ENCODE data around the gene COQ5. TPM values are rescaled to one million over a fixed set of nuclear protein-coding genes. Genes with fewer than 3 reads are reported as not detected.
"Not testable (repeated sequence)": the region's sequence is repeated elsewhere in the genome, so short reads cannot be mapped to it uniquely, and the experiment has no call there.

COQ5 gene
- polyA plus RNA-seq, 12 donors: 25.1 to 42.2 (median 36.7) TPM; not detected in 1

- no peak for DNase-seq
These were observed 40.8 kb downstream of the COQ5 start for GRCh38 chr12:120488057-120488640.

GRCh38 chr12:120487552-120487951 is 41.4 kb downstream of the COQ5 start:
- DNase-seq: not testable (repeated sequence)

DNA sequence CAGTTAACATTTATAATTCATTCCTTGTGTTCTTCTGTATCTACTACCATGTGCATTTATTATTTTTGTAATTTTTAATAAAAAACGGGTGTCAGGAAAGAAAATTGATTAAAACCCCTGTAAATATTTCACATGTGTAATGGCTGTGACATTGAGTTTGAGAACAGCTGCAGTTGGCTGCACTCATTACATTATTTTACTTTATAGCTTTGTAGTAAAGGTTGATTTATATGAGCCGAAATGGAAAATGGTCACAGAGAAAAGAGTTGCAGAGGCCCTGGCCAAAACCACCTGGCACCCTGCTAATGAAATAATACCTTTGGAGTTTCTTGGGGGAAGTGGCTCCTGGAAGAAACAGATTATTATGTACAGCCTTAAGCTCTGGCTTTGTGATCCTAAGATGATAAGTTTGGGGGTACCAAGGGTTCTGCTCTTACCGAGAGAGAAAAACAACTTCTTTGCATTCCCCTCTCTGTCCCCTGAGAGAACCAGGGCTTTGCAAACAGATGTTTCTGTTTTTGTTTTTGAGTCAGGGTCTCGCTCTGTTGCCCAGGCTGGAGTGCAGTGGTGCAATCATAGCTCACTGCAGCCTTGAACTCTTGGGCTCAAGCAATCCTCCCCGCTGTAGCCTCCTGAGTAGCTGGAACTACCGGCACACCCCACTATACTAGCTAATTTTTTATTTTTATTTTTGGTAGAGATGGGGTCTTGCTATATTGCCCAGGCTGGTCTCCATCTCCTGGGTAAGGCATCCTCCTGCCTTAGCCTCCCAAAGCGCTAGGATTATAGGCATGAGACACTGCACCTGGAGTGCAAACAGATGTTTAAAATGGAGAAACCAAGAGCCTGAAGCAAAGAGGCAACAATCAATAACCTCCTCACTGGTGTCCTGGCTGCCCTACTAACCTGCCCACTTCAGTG is 42.7 kb downstream of the COQ5 start:
- no peak for DNase-seq

- no peak for DNase-seq
These were observed 45.3 kb downstream of the COQ5 start for GRCh38 chr12:120483621-120484020.

- no peak for DNase-seq
These were observed 47.8 kb downstream of the COQ5 start for GRCh38 chr12:120481022-120481767.

DNA sequence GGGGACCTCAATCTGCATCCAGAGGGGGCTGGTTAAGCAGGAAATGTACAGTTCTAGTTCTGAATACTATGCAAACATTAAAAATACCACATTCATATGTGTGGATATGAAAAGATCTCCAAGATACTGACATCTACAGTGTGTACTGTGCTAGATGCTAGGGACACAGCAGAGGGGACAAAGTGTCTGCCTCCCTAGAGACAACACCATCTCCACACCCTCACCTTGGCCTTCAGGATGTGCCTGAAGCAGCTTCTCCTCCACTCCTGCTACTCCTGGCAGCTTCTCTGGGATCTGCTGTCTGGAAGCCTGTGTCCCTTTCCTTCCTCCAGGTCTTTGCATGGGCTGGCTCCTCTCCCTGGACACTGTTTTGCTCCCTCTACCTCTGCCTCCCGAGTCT is 48.7 kb downstream of the COQ5 start:
- DNase-seq: no peak

GRCh38 chr12:120479458-120479857 is 49.5 kb downstream of the COQ5 start:
- DNase-seq: no peak

DNA sequence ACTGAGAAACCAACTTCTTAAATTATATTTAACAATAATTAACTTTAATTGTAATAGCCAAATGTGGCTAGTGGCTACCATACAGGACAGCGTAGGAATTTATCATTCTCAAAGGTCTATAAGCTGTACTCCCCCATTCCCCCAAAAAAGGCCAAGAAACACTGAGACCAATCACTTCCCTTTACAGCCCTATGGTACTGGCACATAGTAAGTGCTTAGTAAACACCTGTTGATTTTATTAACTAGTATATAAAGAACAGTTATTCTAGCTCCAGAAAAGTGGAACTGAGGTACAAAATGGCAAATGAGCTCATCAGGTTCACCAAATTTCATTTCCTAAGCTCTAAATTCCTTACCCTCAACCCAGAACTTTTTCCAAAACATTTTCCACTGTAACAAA is 53.3 kb downstream of the COQ5 start:
- DNase-seq: no peak

DNA sequence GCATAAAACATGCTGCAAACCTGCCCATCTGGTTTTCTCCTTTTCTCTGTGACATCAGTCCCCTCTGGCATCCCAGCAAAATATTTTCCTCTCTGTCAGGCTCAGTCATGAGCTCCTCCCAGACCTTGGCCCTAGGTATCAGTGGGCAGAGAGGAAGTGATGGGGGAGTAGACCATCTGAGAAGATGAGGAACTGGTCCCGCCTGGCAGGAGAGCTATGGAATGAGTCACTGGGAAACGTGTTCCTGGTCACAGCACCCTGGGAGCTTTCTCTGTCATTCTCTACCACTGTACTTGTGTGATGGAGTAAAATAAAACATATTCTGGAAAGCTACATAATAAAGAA is 54.4 kb downstream of the COQ5 start:
- peak; percentile 25 for DNase-seq

- no peak for DNase-seq
These were observed 54.9 kb downstream of the COQ5 start for GRCh38 chr12:120473807-120474615.

- no peak for DNase-seq
These were observed 56.4 kb downstream of the COQ5 start for GRCh38 chr12:120472521-120472920.

DNA sequence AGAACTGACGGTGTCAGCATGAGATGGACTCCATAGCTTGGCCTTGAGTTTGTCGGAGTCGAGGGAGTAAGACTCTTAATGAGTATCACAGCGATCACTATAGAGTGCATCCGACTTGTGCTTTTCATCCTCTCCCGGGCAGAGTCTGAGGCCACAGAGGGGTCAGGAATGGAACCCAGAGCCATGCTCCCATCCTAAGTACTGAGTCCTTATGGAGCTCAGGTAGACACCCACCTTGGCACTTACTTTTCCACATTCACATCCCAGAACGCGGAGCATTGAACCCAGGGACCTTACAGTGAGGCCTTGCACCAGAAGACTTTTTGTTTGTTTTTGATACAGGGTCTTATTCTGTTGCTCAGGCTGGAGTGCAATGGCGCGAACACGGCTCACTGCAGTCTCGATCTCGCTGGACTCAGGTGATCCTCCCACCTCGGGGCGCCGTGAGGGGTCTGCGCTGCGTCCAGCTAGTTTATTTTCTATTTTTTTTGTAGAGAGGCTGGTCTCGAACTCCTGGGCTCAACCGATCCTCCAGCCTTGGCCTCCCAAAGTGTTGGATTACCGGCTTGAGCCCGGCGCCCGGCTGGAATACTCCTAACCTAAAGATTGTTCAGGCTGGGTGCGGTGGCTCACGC is 58.7 kb downstream of the COQ5 start:
- no peak for DNase-seq

DNA sequence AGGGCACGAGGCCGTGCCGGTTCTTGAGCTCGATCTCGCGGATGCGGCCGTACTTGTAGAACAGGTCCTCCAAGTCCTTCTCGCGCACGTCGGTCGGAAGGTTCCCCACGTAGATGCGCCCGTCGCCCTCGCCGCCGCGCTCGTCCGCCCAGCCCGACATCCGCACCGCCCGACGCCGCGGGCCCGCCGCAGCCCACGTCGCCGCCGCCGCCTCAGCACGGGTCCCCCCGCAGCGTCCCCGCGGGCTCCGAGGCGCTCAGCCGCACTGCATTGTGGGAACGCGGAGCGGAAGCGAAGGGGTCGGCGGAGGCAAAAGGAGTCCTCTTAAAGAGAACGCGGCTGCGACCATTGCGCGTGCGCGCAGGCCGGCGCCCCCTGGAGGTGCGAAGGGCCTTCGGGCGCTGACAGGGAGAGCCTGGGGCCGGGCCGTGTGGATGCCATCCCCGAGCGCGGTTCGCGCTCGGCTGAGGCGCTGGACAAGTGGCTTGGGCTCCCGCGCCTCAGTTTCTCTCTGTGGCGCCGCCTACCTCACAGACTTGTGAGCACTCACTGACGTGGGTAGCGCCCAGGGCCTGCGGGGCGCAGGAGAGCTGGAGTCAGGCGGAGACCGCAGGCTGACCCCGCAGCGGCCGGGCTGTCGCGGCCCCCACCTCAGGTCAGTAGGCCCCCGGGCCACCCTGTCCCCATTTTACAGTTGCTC is 59.4 kb downstream of the COQ5 start, which contains the start of gene SRSF9:
TSS of gene SRSF9 (minus strand) at position 299 of the 700 bp plus-strand sequence. CDS start at position 160, 139 bp downstream.
- peak; percentile 99 for DNase-seq

- DNase-seq: peak; percentile 54
These were observed 60.0 kb downstream of the COQ5 start for GRCh38 chr12:120468821-120469449.

DNA sequence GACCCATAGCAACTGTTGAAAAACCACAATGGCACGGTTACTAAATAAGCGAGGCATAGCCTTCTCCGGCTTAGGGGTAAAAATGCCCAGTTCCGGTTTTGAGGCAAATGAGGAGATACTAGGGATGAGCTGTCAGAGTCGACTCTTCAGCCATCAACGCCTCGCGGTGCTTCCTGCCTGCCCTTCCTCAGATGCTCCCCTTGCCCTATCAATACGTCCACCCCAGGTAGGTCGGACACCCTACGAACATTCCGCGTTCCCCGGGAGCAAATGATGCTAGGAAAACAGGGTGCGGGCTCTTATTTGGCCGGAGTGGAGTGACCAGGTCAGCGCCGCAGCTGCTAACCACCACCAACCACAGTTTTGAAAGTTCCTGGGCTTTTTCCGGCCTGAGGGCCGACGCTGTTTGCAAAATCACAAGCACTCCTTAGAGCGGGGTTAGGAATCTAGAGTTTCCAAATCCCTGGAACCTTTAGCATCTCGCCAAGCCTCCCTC is 60.6 kb downstream of the COQ5 start:
- peak; percentile 30 for DNase-seq

DNA sequence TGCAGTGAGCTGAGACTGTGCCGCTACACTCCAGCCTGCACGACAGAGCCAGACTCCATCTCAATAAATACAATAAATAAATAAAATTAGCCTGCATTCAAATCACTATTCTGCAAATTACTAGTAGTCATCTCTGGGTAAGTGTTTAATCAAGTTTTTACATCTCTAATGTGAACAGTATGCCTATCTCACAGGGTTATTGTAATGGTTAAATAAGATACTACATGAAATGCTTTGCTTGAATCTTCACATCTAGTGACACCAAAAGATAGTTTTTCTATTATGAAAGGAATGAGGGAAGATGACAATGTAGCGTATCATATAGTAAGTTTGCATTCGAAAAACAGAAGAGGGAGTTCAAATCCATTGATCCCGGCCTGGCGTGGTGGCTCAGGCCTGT is 61.5 kb downstream of the COQ5 start:
- DNase-seq: no peak

DNA sequence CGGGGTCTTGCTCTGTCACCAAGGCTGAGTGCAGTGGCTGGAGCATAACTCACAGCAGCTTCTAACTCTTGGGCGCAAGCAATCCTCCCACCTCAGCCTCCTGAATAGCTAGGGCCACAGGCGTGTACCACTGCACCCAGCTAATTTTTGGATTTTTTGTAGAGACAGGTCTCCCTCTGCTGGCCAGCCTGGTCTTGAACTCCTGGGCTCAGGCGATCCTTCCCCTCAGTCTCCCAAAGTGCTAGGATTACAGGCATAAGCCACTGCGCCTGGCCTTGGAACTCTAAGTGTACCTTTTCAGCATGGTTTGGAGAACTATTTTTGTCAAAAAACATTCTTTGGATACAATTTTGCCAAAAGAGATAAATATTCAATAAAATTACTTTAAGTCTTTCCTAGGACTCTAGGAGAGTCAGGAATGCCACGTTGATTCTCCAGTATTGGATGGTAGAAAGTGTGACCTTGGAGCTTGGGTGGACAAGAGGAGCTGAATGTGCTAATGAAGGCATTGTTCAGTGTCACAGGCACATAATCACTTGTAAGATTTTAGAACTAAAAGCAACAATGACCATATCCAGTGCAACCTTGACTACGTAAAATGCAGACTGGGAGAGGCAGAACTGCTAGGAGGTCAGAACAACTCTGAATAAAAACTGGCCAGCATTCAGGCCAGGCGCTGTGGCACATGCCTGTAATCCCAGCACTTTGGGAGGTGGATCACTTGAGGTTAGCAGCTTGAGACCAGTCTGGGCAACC is 62.2 kb downstream of the COQ5 start:
- peak; percentile 32 for DNase-seq

DNA sequence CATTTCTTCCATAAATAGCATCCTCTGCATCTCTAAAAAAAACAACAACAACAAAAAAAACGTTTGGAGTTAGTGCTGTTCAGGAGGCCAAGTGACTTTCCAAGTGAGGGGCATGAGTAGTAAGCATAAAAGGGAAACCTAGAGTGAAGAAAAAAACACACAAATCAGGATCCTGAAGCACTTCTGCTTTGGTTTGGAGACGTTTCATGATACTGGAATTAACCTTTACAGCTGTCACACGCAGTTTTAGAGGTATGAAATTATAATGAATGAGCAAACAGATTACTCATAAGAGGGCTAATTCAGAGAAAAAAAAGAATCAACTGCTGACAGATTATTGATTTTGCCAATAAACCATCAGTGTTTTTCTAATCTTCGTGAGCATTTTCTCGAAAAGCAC is 63.2 kb downstream of the COQ5 start:
- DNase-seq: no peak

GRCh38 chr12:120463712-120464111 is 65.2 kb downstream of the COQ5 start:
- no peak for DNase-seq
